Caki2 (cell line): ENCODE data around the gene PMEPA1. TPM values are rescaled to one million over a fixed set of nuclear protein-coding genes. Genes with fewer than 3 reads are reported as not detected.

Source experiments
- total RNA-seq: library from RNA; depleted of rRNA; stranded (reverse); fragments of >200 nt; shearing (Covaris generic); gene quantifications from 2 replicates; pipeline ENCODE4 v1.2.3, GENCODE V29; 2014; ENCODE audit warnings: low replicate concordance; rRNA removed

The PMEPA1 gene
- total RNA-seq, 1 experiment from 2014 or later = 68.1 TPM

Other genes starting within 250 kb of the PMEPA1 start
- not detected in 2 replicates for gene CTCFL, start 184.9 kb downstream of the PMEPA1 start, total RNA-seq
- 0.96 and 1.0 TPM in 2 replicates for gene PCK1, start 148.9 kb downstream of the PMEPA1 start, total RNA-seq
- gene ZBP1, start 89.6 kb downstream of the PMEPA1 start, total RNA-seq = not detected in 2 replicates